ENCODE data around the gene SARDH. TPM values are rescaled to one million over a fixed set of nuclear protein-coding genes. Genes with fewer than 3 reads are reported as not detected.

Gene SARDH
- total RNA-seq, 4 donors from 2014 or later, result 2.9 to 16.4 (median 5.9) TPM

DNA sequence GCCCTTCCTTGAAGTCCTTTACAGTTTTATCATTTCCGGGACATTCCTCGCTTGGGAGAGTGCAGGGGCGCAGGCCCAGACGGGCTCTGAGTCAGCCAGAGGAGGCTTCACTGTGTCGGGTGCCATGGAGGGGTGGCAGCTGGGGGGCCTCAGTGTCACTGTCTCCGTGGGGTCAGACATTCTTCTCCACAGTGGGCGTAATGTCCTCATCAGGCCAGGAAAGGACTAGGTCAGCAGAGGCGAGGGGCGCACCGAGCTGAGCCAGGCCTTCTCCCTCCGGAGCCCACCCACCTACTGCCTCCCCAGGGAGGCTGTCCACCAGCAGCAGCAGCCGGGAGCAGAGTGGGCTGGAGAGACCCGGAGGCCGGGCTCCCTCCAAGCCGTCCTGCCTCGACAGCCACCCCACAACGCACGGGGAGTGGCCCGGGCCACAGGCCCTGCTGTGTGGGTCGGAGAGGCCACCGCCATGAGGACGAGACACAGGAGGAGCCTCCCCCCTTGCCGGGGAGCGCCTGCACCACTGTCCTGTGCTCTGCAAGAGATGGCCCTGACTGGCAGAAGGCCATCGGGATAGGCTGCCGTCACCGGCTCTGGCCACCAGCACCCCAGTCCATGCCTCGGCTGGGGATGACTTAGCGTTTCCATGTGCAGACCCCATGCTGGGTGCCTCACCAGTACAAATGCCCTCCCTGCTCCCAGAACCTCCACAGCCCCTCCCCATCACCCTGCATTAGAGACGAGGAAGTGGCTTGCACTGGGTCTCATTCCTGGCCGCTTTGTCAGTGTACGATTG lies 26.5 kb downstream of the SARDH start:
- H3K36me3 ChIP-seq, result peaks cover 0 to 13% (median 0%) of the 10 kb centered on the region in 3 donors
- peaks cover 0 to 44% (median 19%) of the 10 kb centered on the region in 4 donors for H3K4me1 ChIP-seq
- no peak overlapping the region for H3K27ac ChIP-seq
- H3K4me3 ChIP-seq, result no peak overlapping the region
- DNase-seq (ENCODE audit: low spot score in 2 of 2), result no peak
- no peaks in the 10 kb centered on the region for H3K27me3 ChIP-seq
- H3K9me3 ChIP-seq, result no peaks in the 10 kb centered on the region
- TF ChIP-seq EP300 (IDR thresholded peaks at IDR 0.05) (no peak), POLR2A (IDR thresholded peaks at IDR 0.05) (no peak)
- TF ChIP-seq, protein P1, sequence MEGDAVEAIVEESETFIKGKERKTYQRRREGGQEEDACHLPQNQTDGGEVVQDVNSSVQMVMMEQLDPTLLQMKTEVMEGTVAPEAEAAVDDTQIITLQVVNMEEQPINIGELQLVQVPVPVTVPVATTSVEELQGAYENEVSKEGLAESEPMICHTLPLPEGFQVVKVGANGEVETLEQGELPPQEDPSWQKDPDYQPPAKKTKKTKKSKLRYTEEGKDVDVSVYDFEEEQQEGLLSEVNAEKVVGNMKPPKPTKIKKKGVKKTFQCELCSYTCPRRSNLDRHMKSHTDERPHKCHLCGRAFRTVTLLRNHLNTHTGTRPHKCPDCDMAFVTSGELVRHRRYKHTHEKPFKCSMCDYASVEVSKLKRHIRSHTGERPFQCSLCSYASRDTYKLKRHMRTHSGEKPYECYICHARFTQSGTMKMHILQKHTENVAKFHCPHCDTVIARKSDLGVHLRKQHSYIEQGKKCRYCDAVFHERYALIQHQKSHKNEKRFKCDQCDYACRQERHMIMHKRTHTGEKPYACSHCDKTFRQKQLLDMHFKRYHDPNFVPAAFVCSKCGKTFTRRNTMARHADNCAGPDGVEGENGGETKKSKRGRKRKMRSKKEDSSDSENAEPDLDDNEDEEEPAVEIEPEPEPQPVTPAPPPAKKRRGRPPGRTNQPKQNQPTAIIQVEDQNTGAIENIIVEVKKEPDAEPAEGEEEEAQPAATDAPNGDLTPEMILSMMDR (IDR thresholded peaks at IDR 0.05), result no peak
- 53 to 66% methylated on average over 21 to 22 of the region's 32 CpGs for WGBS, 2 donors

DNA sequence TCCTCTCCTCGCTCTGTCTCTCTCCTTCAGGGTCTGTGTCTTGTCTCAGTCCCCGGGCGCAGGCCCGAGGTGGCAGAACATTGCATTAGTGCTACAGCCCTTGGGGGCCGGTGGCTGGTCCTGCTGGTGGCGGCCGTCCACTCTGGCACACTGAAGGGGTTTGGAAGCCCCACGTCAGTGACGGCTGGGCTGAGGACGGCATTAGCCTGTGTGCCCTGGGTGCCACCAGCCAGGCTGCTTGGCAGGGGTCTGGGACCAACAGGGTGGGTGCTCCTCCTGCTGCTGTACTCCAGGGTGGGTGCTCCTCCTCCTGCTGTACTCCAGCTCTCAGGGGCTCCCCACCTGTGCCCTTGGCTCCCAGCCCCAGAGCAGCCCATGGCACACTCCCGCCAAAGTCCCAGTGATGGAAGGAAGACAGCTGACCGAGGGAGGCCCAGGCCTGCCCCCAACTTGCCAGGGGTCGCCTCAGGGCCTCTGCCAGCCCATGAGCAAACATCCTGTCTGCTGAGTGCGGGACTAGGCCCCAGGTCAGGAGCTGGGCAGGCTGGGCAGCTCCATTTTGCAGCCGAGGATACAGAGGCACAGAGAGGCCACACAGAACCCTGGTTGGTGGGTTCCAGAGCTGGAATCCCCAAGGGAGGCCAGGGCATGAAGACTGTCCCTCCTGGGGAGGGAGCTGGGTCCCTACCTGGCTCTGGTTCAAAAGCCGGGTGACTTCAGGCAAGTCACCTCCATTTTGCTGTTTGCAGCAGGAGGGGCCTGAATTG lies 27.3 kb downstream of the SARDH start:
- no peak overlapping the region for H3K27ac ChIP-seq
- no peaks in the 10 kb centered on the region for H3K27me3 ChIP-seq
- TF ChIP-seq EP300 (IDR thresholded peaks at IDR 0.05), result no peak
- H3K9me3 ChIP-seq, result no peaks in the 10 kb centered on the region
- DNase-seq (ENCODE audit: low spot score in 2 of 2), result no peak
- WGBS, 2 donors, result 86 to 87% methylated on average over 13 to 14 of the region's 16 CpGs
- peaks cover 0 to 13% (median 0%) of the 10 kb centered on the region in 3 donors for H3K36me3 ChIP-seq
- peaks cover 0 to 42% (median 12%) of the 10 kb centered on the region in 4 donors for H3K4me1 ChIP-seq
- no peak overlapping the region for H3K4me3 ChIP-seq

DNA sequence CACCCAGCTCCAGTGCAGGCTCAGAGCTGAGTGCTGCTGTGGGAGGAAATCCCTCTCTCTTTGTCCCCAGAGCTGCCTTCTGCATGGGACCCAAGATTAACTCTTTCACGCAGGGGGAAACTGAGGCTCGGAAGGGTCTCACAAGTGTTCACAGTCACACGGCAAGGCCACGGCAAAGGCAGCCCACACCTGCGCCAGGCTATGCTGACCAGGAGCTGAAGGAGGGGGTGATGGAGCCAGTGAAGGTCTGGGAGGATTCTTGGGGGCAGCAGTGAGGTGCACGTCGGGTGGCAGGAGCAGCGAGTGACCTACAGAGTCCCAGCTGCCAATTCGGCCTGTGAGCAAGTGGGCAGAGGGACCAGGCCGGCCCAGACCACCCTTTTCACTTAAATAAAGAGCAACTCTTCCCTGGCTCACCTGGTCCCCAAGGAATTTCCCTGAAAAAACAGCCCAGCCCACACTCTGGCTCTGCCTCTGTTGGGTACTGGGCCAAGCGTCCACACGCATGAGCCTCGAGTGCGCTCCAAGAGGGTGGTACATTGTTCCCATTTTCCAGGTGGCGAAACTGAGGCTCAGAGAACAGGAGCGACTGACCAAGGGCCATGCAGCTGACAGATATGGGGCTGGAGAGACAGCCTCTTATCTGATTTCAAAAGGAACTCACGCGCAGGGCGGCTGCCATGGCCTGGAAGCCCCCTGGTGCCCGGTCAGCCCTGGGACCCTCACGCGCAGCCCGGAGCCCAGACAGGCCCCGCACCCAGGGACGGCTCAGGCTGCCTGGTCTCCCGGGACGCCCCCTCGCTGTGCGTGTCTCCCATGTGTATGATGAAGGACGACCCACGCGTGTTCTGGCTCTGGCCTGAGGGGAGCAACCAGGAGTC lies 28.2 kb downstream of the SARDH start:
- no peak for DNase-seq (ENCODE audit: low spot score in 2 of 2)
- peaks cover 0 to 13% (median 0%) of the 10 kb centered on the region in 3 donors for H3K36me3 ChIP-seq
- WGBS, 2 donors, result 91 to 94% methylated on average over 25 to 29 of the region's 32 CpGs
- peaks cover 0 to 32% (median 4%) of the 10 kb centered on the region in 4 donors for H3K4me1 ChIP-seq
- TF ChIP-seq POLR2A (IDR thresholded peaks at IDR 0.05), result no peak
- TF ChIP-seq EP300 (IDR thresholded peaks at IDR 0.05), result no peak
- TF ChIP-seq, protein P1 (IDR thresholded peaks at IDR 0.05), result no peak
- H3K9me3 ChIP-seq, result no peaks in the 10 kb centered on the region
- H3K4me3 ChIP-seq, result no peak overlapping the region
- H3K27me3 ChIP-seq, result no peaks in the 10 kb centered on the region
- H3K27ac ChIP-seq, result no peak overlapping the region

DNA sequence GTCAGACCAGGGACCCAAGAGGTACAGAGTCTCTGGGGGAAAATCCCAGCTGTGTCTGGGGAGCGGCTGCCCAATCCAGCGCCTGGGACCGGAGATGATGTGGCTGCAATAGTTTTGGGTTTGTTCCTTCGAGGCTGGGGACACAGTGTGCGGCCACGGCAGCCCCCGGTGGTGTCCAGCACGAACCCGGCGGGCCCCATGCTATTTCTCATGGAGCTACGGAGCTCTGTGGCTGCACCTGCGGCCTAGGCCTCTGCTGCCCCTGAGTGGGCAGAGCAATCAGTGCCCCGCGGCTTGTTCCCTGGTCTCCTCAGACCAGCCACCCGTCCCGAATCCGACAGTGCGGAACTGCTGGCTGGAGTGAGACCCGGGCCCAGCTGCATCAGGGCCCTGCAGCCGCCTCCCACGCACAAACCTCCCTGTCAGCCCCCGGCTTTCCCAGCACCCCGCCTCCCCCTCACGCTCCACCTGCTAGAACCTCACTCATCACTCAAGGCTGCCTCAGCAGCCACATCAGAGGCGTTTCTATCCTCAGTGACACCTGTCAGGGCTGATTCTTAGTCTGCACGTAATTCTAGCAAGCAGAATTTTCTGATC lies 29.0 kb downstream of the SARDH start:
- DNase-seq (ENCODE audit: low spot score in 2 of 2), result no peak
- WGBS, 2 donors, result 69 to 82% methylated on average over 19 to 22 of the region's 26 CpGs
- no peak overlapping the region for H3K27ac ChIP-seq
- H3K4me1 ChIP-seq, result peaks cover 0 to 29% (median 4%) of the 10 kb centered on the region in 4 donors
- peaks cover 0 to 13% (median 0%) of the 10 kb centered on the region in 3 donors for H3K36me3 ChIP-seq
- no peaks in the 10 kb centered on the region for H3K27me3 ChIP-seq
- no peak overlapping the region for H3K4me3 ChIP-seq
- H3K9me3 ChIP-seq, result no peaks in the 10 kb centered on the region
- TF ChIP-seq POLR2A (IDR thresholded peaks at IDR 0.05) (no peak), EP300 (IDR thresholded peaks at IDR 0.05) (no peak)

DNA sequence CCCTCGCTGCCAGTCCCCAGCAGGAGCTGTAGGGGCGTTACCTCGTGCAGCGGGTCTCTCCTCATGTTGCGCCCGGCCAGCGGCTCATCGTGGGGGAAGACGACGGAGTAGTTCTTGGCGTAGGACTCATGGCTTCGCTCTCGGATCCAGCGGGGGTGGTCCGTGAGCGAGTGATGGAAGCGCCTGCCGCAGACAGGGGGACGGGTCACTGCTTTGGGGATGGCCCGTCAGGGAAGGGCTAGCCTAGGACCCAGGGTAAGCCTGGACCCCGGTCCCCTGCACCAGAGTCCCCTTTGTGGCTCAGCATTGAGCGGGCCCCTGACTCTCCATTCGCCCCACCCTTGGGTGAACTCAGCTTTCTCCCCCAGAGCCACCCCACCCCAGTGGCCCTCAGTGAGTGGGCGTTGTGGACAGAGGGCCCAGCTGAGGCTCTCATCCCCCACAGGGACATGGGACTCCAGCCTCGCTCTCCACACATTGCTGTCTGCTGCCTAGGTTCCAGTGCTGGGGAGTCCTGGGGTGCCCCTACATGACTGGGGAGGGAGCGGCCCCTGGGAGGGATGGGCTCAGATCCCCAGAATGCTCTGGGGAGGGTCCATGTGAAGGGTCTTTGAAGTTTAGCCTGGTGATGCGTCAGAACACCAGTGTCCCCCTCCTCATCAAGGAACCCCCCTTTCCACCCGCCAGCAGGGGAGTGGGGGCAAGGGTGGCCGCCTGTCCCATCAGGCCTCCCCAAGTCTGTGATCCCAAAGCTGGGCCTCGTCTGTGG lies 29.7 kb downstream of the SARDH start:
- peak overlapping the region in 2 of 4 donors; percentile 71 to 74 for H3K27ac ChIP-seq
- H3K36me3 ChIP-seq, result peaks cover 0 to 13% (median 0%) of the 10 kb centered on the region in 3 donors
- DNase-seq (ENCODE audit: low spot score in 2 of 2), result no peak
- no peak overlapping the region for H3K4me3 ChIP-seq
- H3K27me3 ChIP-seq, result no peaks in the 10 kb centered on the region
- WGBS, 2 donors, result 91% methylated on average over 27 to 30 of the region's 30 CpGs
- TF ChIP-seq POLR2A (IDR thresholded peaks at IDR 0.05), result no peak
- TF ChIP-seq, protein P1 (IDR thresholded peaks at IDR 0.05), result no peak
- no peak for TF ChIP-seq EP300 (IDR thresholded peaks at IDR 0.05)
- H3K9me3 ChIP-seq, result no peaks in the 10 kb centered on the region
- H3K4me1 ChIP-seq, result peaks cover 0 to 28% (median 4%) of the 10 kb centered on the region in 4 donors

Data from tibial nerve (tissue), 4 donors.